GM19193 (cell line): ENCODE data around the gene CPEB4.

ENCODE experiments used
- POLR2A ChIP-seq: IDR thresholded peaks from 4 replicates; pipeline ENCODE4 v1.6.1; 2011; ENCODE audit not compliant: insufficient read depth, insufficient read length; ENCODE audit errors: extremely low read depth

Gene CPEB4

GRCh38 chr5:173981185-173981761 is 93.1 kb downstream of the CPEB4 start:
- no peak for TF ChIP-seq POLR2A

- TF ChIP-seq POLR2A = no peak
Observed at GRCh38 chr5:173984218-173984617, 96.1 kb downstream of the CPEB4 start.

GRCh38 chr5:173988554-173989431 is 100.6 kb downstream of the CPEB4 start, which contains the start of gene C5orf47:
Gene C5orf47, plus strand, starts transcription at chr5:173989170. Its CDS starts 94 bp downstream, at chr5:173989264.
- no peak for TF ChIP-seq POLR2A

- TF ChIP-seq POLR2A = no peak
Observed at GRCh38 chr5:173989432-173990082, 101.4 kb downstream of the CPEB4 start.

GRCh38 chr5:173997331-173997730 is 109.2 kb downstream of the CPEB4 start:
- no peak for TF ChIP-seq POLR2A

- no peak for TF ChIP-seq POLR2A
Observed at GRCh38 chr5:173998531-173998930, 110.4 kb downstream of the CPEB4 start.

- TF ChIP-seq POLR2A = no peak
Observed at GRCh38 chr5:174000076-174000475, 111.9 kb downstream of the CPEB4 start.

- TF ChIP-seq POLR2A = no peak
Observed at GRCh38 chr5:174003795-174004194, 115.6 kb downstream of the CPEB4 start.

- TF ChIP-seq POLR2A = no peak
Observed at GRCh38 chr5:174008922-174009321, 120.8 kb downstream of the CPEB4 start.

GRCh38 chr5:174010365-174010764 is 122.2 kb downstream of the CPEB4 start:
- TF ChIP-seq POLR2A = no peak

- no peak for TF ChIP-seq POLR2A
Observed at GRCh38 chr5:174011441-174011840, 123.3 kb downstream of the CPEB4 start.
